ENCODE data around the gene HNRNPM.

HNRNPM gene

GRCh38 chr19:8457827-8458226, 13.1 kb downstream of the HNRNPM start:
- no peak overlapping the region for H3K4me3 ChIP-seq (ENCODE audit: low read length)
- no peak for DNase-seq (ENCODE audit: low read depth, low spot score)

- DNase-seq (ENCODE audit: low read depth, low spot score) = no peak
Measured at GRCh38 chr19:8458380-8458779, 13.6 kb downstream of the HNRNPM start.

GRCh38 chr19:8459095-8459494, 14.3 kb downstream of the HNRNPM start:
- no peak for DNase-seq (ENCODE audit: low read depth, low spot score)
- no peak overlapping the region for H3K4me3 ChIP-seq (ENCODE audit: low read length)

More at GRCh38 chr19:8458380-8458779, 13.6 kb downstream of the HNRNPM start:
- no peak overlapping the region for H3K4me3 ChIP-seq (ENCODE audit: low read length)

- no peak overlapping the region for H3K4me3 ChIP-seq (ENCODE audit: low read length)
- no peak for DNase-seq (ENCODE audit: low read depth, low spot score)
Measured at GRCh38 chr19:8459520-8460270, 14.9 kb downstream of the HNRNPM start.

- DNase-seq (ENCODE audit: low read depth, low spot score) = no peak
- no peak overlapping the region for H3K4me3 ChIP-seq (ENCODE audit: low read length)
Measured at GRCh38 chr19:8460516-8461298, 15.9 kb downstream of the HNRNPM start.

- DNase-seq (ENCODE audit: low read depth, low spot score) = no peak
- no peak overlapping the region for H3K4me3 ChIP-seq (ENCODE audit: low read length)
Measured at GRCh38 chr19:8461376-8461775, 16.6 kb downstream of the HNRNPM start.

GRCh38 chr19:8461891-8462290, 17.1 kb downstream of the HNRNPM start:
- DNase-seq (ENCODE audit: low read depth, low spot score) = no peak

GRCh38 chr19:8462571-8462970, 17.8 kb downstream of the HNRNPM start:
- no peak for DNase-seq (ENCODE audit: low read depth, low spot score)
- H3K4me3 ChIP-seq (ENCODE audit: low read length) = no peak overlapping the region

More at GRCh38 chr19:8461891-8462290, 17.1 kb downstream of the HNRNPM start:
- H3K4me3 ChIP-seq (ENCODE audit: low read length) = no peak overlapping the region

- H3K4me3 ChIP-seq (ENCODE audit: low read length) = no peak overlapping the region
- no peak for DNase-seq (ENCODE audit: low read depth, low spot score)
Measured at GRCh38 chr19:8463365-8463764, 18.6 kb downstream of the HNRNPM start.

- no peak overlapping the region for H3K4me3 ChIP-seq (ENCODE audit: low read length)
- no peak for DNase-seq (ENCODE audit: low read depth, low spot score)
Measured at GRCh38 chr19:8466018-8466417, 21.2 kb downstream of the HNRNPM start.

- H3K4me3 ChIP-seq (ENCODE audit: low read length) = no peak overlapping the region
- DNase-seq (ENCODE audit: low read depth, low spot score) = no peak
Measured at GRCh38 chr19:8468124-8468523, 23.3 kb downstream of the HNRNPM start.

- no peak overlapping the region for H3K4me3 ChIP-seq (ENCODE audit: low read length)
- DNase-seq (ENCODE audit: low read depth, low spot score) = peak; percentile 69
Measured at GRCh38 chr19:8468761-8469373, 24.1 kb downstream of the HNRNPM start.

- H3K4me3 ChIP-seq (ENCODE audit: low read length) = no peak overlapping the region
- no peak for DNase-seq (ENCODE audit: low read depth, low spot score)
Measured at GRCh38 chr19:8469613-8470368, 25.0 kb downstream of the HNRNPM start.

GRCh38 chr19:8473648-8474476, 29.1 kb downstream of the HNRNPM start:
- H3K4me3 ChIP-seq (ENCODE audit: low read length) = no peak overlapping the region
- no peak for DNase-seq (ENCODE audit: low read depth, low spot score)

GRCh38 chr19:8475005-8475404, 30.2 kb downstream of the HNRNPM start:
- no peak overlapping the region for H3K4me3 ChIP-seq (ENCODE audit: low read length)
- DNase-seq (ENCODE audit: low read depth, low spot score) = no peak

- H3K4me3 ChIP-seq (ENCODE audit: low read length) = no peak overlapping the region
- DNase-seq (ENCODE audit: low read depth, low spot score) = no peak
Measured at GRCh38 chr19:8476524-8476923, 31.7 kb downstream of the HNRNPM start.

- no peak overlapping the region for H3K4me3 ChIP-seq (ENCODE audit: low read length)
- DNase-seq (ENCODE audit: low read depth, low spot score) = peak; percentile 71
Measured at GRCh38 chr19:8477889-8478288, 33.1 kb downstream of the HNRNPM start.

- H3K4me3 ChIP-seq (ENCODE audit: low read length) = no peak overlapping the region
- DNase-seq (ENCODE audit: low read depth, low spot score) = no peak
Measured at GRCh38 chr19:8478598-8478997, 33.8 kb downstream of the HNRNPM start.

GRCh38 chr19:8481201-8481600, 36.4 kb downstream of the HNRNPM start:
- DNase-seq (ENCODE audit: low read depth, low spot score) = peak; percentile 98
- H3K4me3 ChIP-seq (ENCODE audit: low read length) = peak overlapping the region; percentile 38
